CD4-positive, alpha-beta T cell treated with Interleukin-21 for 1 hour (primary cell): ENCODE results near the gene MYNN.

Experiments
- DNase-seq: peaks from one replicate; pipeline ENCODE4 v3.0.0-alpha.2; 2020

The MYNN gene

DNA sequence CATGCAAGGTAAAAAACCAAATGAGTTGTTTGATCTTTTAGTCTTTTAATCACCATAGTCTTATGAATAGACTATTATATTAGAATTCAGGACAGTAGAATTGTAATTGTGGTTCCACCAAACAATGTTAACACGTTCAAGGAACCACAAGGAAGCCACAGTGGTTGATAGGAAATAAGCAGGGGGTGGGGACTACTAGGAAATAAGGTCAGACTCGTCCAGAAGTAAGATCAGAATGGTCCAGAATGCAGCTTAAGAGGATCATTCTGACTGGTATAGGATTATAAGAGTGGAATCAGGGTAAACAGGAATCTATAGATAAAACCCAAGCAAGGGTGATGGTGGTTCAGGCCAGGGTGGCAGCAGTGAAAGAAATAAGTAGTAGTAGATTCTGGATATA lies 7.5 kb downstream of the MYNN start:
- no peak for DNase-seq

DNA sequence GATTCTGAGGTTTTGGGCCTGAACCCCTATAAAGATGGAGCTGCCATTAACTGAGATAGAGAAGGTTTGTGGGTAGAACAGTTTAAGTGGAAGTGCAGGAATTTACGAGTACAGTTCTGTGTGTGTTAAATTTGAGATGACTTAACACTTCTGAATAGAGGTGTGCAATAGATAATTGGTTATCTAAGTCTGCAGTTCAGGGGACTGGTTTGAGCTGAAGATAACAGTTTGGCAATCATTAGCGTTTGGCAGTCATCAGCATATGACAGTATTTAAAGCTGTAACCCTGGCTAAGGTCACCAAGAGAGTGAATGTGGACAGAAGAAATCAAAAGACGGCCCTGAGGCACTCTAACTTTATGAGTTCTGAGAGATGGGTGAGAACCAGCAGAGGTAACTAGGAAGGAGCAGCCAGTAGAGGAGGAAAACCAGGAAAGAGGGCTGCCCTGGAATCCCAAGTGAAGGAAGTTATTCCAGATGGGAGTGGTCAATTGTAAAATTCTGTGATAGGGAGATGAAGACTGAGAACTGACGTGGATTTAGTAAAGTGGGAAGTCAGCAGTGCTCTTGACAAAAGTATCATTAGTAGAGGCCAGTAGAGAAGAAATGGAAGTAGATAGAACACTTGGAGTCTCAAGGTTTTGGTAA lies 8.1 kb downstream of the MYNN start:
- DNase-seq = no peak

DNA sequence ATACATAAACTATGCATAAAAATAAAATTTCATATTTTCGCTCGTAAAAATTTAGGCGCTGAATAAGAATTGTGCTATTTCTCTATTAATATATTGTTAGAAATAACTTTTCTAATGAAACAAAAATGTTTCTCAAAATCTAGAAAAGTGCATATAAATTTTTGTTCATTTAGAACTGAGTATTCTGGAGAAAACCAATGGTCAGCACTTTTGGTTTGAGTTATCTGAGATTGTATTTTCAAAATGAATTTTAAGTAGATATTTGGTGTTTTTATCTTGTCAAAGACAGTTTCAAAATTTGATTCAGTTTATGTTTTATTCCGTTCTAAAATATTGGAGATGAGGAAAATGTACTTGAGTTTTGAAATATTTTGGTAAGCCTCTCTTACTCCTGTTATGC lies 13.9 kb downstream of the MYNN start:
- no peak for DNase-seq

DNA sequence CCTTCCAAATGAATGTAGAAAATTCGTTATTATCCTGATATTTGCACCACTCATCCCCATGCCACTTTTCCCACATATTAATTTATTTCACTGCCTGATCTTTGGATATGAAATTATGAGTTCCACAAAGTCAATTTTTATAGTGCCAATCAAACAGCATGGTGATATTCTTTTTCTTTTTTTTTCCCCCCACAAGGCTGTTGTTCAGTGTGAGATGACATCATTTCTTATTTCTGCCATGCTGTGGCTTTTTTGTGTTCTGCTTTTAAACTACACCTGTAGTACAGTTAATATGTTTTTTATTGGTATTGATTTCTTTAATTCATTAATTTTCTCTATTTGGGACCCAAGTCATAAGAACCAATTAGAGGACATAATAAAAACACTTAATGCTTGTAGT lies 14.6 kb downstream of the MYNN start:
- no peak for DNase-seq

DNA sequence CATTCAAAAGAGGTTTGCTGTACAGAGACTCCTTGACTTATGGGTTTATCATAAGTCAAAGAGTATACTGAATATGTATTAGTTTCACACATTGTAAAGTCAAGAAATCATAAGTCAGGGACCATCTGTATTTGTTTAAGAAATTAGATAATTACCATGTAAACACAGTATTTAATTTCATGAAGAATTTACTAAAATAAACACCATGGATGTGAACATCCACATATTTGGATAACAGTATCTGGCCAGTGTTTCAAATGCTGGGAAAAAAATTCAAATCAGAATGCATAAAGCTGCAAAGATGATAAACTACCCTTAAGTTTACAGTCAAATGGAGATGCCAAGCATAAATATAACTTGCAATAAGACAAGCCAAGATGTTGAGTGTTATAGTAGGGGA lies 17.0 kb downstream of the MYNN start:
- DNase-seq = no peak

DNA sequence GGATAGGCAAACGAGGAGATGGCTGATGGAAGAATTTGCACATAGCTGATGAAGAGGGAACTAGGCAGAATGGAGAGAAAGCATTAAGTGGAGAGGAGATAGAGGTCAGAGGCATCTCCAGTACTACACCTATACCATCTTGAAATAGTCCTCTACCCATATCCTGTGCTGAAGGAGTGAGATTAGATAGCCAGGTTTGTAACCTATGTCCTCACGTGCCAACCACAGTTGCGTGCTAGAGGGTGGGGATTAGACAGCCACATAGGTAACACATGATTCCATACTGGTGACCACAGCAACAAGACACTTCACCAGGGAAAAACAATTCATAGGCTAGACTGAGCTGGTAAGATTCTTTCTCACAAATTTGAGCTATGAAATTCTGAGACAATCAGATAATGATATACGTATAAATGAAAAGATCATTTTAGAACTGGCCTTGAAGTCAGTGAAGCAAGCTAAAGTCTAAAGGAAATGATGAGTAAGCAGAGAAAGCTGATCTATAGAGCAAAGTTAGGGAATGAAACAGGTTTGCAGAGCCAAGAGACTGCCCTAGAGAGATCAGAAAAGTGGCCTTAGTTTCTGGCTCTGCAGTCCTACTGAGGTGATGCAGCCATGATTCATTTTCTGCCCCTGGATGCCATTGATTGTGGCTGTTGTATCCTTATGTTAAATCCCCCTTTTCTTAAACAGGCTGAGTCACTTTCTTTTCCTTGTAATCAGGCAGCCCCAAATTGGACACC lies 17.7 kb downstream of the MYNN start:
- no peak for DNase-seq

DNA sequence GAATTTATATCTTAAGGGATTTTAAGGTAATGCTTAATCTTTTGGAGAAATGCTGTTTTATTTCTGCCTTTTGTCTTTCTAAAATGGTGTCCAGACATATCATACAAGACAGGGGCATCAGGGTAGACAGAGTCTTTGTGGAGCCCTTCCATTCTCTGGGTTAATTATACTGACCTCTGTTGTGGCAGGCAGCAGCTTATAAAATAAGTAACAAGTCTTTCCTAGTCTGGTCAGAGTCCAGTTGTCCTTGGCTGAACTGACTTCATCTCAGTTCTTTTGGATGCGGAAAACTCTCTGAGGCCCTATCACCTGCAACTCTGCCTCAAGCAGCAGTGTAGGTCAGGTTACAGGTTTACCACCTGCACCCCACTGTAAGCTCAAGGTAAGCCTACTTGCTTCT lies 19.2 kb downstream of the MYNN start:
- DNase-seq = no peak

DNA sequence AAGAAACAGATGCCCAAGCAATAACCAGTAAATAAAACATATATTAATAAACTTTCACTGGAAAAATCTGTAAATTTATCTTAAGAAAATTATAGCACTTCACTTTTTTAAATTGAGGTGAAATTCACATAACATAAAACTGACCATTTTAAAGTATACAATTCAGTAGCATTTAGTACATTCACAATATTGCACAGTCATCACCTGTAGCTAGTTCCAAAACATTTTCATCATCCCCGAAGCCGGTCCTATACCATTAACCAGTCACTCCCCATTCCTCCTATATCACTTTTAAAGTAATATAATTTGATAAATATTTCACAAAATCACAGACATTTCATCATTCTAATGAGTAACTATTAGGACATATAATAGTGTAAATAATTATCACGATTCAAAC lies 31.5 kb downstream of the MYNN start:
- no peak for DNase-seq

DNA sequence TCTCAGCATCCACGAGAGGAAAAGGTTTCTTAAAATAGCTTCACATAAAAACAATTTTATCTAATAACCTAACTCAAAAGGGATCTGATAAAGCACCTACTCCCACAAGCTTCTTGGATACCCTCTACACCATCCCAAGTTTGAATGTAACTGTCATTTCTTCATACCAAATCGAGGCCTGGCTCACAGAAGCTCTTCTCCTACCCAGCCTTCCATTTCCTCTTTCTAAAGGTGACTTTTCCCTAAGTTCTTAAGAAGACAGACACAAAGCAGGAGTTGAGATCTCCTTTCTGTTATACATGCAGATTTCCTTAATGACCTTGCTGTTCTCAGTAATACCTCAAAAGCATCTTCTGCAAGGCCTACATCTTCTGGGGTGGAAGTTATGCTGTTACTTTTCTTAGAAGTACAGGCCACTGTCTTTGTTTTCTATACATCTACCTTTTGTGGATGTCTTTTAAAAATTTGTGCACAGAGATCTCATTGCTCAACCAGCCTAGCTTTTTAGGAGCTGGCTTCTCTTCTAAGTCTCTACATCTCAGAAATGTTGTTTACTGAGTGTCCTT lies 36.1 kb downstream of the MYNN start:
- no peak for DNase-seq

DNA sequence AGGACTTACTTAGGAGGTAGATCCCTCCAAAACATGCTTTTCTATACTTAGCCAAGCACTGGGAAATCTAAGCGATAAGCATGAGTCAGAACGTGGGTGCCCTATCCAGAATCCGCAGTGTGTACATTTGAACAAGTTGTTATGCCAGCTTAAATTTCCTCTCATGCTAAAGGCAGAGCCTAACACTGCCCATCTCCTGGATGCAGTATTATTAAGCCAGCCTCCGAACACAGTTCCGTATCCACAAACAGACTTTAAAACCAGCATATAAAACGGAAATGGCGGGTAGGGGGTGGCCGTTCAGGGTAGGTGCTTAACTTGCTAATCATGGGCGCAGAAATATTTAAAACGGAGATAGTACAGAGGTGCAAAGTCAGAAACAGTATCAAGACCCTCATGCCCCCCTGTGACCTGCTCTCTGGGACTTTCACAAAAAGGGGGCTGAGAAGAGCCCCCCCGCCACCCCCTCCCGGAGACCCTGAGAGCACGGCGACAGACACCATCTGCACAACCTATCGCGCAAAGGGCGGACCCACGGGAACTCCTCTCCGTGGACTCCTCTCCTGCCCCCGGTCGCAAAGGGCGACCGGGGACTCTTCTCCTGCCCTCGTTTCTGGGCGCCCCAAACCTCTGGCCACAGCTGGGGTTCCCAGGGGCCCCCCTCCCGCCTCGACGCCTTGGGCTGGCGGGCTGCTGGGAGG lies 38.6 kb downstream of the MYNN start:
- peak; percentile 9 for DNase-seq

DNA sequence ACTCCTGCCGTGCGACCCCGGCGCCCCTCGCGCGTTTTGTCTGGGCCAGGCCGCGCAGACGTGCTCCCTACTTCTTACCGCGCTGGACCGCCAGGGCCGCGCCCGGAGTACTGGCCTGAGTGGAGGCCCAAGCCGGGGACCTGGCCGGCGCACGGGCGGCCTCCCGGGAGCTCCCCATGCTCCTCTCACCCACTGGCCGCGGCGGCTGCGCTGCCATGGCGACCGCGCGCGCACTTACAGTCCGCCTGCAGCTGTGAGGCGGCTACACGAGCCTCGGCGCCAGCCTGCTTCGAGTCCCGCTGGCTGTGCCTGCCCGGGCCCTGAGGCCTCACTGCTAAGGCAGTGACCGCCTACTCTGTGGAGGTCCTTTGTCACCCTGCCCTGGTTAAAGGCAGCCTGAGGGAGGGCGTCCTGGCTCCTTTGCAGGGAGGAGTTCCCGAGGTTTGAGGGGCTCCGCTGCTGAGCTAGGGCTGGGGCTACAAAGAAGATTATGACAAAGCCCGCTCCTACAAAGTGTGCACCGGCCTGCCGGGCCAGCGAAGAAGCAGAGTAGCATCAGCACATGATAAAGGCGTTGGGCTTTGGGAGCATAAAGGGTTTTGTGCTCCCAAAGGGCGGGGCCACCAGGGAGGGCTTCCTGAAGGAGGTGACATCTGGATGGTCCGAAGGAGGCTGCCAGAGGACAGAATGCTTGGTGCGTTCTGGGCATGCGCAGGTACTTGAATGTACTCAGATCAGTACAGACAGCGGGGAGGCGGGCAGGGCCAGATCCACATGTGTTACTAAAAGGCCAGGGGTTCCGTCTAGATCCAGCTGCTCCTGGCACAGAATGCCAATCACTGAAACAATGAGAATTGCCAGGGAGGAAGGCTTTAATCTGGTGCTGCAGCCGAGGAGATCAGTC lies 39.4 kb downstream of the MYNN start, which contains the start of the genes LRRC34 and LRRIQ4:
Gene LRRC34 (minus strand): TSS at position 573 of the 904 bp plus-strand sequence. CDS start 356 bp downstream, at position 217.
Gene LRRIQ4 (plus strand): TSS at position 539 of the 904 bp plus-strand sequence. CDS start 9,052 bp downstream, outside the sequence.
- peak; percentile 68 for DNase-seq

DNA sequence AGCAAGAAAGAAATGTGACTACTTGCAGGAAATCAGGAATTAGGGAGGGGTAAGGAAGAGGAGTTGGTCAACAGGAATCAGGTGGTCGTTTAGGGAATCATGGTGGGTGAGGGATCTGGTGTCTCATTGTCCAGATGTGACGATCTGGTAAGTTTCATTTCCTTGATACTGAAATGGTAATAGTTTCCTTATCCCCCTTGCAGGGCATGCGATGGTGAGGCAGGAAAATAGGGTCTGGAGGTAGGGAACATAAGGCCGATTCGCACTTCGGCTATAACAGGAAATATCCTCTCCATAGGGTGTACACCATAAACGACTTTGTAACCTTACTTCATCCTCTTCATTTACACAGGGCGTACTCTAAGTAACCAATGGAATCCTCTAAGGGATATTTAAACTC lies 40.1 kb downstream of the MYNN start:
- DNase-seq = no peak

DNA sequence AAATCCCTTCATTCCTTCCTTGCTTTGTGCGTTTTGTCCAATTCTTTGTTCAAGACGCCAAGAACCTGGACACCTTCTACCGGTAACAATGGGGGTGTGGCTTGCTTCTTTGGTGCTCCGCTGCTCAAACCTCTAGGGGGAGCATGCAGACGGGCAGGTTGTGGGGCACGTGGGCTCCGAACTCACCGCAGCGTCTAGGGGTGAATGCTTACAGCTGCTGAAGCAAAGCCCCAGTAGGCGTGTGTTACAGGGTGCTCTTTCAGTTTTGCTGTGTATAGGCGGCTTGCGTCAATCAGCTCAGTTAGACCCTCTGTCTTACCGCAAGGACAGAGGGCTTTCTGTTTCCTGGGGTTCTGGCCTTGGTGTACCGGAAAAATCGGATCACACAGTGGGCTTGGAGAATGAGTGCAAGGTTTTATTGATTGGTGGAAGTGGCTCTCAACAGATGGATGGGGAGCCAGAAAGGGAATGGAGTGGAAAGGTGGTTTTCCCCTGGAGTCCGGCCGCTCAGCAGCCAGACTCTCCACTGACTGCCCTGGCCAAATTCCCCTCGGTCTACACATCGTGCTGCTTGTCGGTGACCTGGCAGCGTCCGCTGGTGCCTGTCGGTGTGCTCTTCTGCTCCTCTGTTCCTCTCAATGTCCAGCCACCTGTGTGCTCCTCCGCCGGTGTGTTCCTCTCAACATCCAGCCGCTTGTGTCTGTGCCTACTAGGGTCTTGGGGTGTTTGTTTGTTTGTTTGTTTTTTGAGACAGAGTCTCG lies 40.7 kb downstream of the MYNN start:
- DNase-seq = peak; percentile 83

DNA sequence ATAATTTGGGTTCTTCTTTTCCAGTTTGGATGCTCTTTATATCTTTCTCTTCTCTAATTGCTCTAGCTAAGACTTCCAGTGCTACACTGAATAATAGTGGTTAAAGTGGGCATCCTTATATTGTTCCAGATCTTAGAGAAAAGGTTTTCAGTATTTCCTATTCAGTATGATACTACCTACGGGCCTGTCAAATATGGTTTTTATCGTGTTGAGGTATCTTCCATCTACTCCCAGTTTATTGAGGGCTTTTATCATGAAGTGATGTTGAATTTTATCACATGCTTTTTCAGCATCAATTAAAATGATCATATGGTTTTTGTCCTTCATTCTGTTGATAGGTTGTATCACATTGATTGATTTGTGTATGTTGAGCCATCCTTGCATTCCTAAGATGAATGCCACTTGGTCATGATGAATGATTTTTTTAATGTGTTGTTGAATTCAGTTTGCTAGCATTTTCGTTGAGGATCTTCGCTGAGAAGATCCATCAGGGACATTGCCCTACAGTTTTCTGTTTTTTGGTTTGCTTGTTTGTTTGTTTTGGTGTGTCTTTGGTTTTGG lies 42.5 kb downstream of the MYNN start:
- no peak for DNase-seq

DNA sequence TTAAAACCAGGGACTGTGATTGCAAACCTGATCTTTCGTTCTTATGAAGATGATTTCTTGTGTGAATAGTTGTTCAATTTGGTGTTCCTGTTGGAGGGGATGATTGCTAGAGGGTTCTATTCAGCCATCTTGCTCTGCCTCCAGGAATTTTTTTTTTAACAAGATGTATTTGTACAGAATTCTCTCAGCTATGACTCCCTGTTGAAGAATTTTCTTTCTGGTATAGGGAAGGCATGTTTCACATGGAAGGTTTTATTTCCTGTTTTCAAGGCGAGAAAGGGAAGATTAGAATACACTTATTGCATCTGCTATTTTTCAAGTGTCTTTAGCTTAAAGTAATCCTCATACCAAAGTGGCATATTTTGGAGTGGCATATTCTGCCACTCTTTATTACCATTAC lies 45.1 kb downstream of the MYNN start:
- no peak for DNase-seq

DNA sequence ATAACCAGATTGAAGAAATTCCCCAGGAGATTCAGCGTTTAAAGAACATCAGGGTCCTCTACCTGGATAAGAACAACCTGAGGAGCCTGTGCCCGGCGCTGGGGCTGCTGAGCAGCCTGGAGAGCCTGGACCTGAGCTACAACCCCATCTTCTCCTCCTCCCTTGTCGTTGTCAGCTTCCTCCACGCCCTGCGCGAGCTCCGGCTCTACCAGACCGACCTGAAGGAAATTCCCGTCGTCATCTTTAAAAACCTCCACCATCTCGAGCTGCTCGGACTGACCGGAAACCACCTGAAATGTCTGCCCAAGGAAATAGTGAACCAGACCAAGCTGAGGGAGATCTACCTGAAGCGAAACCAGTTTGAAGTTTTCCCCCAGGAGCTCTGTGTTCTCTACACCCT lies 48.9 kb downstream of the MYNN start:
- no peak for DNase-seq

DNA sequence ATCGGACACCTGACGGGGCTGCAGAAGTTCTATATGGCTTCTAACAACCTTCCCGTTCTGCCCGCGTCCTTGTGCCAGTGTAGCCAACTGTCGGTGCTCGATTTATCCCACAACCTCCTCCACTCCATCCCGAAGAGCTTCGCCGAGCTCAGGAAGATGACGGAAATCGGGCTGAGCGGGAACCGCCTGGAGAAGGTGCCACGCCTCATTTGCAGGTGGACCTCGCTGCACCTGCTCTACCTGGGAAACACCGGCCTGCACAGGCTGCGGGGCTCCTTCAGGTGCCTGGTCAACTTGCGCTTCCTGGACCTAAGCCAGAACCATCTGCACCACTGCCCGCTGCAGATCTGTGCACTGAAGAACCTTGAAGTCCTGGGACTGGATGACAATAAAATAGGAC lies 49.3 kb downstream of the MYNN start:
- DNase-seq = no peak

DNA sequence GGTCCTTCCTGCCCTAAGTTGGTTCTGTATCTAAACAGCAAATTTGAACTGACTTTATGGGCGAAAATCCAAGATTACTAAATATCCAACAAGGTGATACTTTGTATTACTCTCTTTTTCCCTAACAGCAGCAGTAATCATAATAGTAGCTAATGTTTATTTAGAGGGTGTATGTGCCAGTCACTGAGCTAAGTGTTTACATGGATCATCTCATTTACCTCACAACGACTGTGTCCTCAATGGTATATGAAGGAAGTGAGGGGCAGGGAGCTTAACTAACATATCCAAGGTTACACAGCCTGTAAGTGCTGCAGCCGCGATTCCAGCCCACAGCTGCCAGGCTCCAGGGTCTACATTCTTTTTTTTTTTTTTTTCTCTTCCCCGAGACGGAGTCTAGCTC lies 49.8 kb downstream of the MYNN start:
- no peak for DNase-seq

DNA sequence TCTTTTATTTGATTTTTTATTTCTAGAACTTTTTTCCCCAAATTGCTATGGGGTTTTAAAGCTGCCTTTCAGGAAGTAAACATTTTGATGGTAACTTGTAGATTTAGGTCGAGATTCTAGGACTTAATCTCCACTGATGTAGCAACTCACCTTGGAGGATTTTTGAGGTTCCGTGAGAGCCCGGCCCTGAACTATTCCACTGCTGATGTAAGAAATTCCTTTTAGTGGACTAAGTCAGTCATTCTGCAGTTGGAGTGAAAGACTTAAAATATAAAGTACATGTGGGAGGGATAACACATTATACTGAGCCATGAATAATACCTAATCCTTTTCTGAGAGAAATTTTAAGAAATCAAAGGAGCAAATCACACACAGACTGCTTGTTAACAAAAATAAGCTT lies 52.1 kb downstream of the MYNN start:
- DNase-seq = no peak

DNA sequence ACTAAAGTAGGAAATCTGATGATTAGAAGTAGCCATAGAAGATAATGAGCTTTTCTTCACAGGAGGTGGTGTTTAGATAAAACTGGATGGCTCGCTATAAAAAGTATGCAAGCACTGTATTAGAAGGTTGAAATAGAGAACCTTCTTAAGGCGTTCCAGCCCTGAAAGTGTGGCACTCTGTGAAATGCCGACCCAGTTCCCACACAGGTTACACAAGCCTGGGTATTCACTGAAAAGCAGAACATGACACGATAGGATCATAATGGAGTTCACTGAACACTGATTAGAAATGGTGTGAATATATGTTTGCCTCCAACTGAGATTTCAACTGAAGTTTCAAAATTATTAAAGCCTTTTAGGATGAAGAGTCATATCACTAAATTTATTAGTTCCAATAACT lies 54.5 kb downstream of the MYNN start:
- no peak for DNase-seq

DNA sequence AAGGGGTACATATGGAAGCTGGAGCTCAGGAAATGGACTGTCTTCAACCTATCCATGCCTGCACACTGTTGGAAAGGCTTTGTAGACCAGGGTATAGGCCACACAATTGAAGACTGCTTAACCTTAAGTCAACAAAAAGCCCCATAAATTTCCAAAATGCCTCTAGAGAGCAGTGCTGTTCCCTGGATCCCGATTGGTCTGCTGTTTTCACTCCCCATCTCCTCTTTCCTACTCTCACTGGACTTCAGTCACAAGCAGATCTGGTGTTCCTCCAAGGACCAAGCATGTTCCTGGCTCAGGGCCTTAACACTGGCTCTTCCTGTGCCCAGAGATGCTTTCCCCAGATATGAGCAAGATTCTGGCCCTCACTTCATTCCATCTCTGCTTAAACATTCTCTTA lies 62.3 kb downstream of the MYNN start:
- no peak for DNase-seq
